NCI-H226 (cell line): ENCODE data around the gene RASAL3.

Source experiments
- DNase-seq: peaks from one replicate; pipeline ENCODE4 v3.0.0-alpha.2; 2015

The RASAL3 gene

DNA sequence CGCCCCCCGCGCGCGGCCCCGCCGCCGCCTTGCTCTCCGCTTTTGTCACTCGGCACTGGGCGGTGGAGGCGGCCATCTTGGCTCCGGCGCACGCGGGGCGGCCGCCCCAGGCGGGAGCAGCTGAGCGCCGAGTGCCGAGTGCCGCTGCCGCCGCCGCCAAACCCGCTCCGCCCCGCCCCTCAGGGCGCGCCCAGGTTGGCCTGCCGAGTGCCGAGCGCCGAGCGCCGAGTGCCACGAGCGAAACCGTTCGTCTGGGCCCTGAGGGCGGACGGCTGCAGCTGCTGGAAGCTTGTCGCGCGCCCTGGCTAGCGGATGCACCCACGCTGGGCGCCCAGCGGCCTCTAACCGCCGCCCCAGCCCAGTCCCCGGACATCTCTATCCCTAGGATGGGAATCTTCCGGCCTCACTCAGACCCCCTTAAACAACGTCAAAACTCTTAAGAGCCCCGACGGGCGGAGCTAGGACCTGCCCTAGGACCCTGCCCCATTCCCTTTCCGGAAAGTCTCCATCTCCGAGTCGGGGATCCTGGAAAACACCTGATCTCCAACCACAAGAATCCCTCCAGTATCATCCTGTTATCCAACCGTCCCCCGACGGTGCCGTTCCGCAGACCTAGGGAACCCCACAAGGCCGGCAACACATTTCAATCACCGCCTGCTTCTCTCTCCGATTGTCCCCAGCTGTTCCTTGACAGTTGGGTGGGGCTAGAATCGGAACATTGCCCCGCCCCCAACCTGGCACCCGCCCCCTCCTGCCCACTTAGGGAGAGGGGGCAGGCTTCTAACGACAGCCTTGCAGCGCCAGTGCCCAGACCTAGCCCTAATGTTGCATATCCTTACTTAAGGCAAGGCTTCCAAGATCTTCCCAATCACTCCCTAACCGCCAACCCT, 31.5 kb downstream of the RASAL3 start:
- peak; percentile 92 for DNase-seq

- no peak for DNase-seq
Measured at GRCh38 chr19:15432018-15432494, 32.3 kb downstream of the RASAL3 start.

DNA sequence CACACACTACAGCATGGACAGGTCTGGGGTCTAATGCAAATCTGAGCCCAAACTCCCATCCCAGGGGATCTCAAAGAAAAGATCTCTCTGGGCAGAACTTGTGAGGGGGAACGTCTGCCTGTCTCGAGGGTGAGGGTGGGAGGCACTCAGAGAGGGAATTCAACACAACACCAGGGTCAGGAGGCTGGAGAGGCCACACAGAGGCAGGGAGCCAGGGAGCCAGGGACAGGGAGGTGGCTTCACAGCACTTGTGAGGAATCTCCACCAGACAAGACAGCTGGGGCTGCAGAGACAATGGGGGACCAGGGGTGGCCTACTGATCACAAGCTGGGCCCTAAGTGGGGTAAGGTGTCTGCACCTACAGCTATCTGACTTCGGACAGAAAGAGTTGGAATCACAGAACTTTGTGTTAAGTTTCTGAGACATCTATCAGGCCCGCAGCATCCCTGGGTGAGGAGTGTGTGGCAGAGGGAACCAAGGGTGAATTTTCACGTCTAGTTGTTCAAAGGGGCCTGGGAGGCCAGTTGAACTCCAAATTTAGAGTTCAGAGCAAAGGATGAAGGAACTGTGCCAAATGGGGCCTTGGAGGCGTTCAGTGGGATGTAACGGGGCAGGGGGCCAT, 32.8 kb downstream of the RASAL3 start:
- DNase-seq = no peak

DNA sequence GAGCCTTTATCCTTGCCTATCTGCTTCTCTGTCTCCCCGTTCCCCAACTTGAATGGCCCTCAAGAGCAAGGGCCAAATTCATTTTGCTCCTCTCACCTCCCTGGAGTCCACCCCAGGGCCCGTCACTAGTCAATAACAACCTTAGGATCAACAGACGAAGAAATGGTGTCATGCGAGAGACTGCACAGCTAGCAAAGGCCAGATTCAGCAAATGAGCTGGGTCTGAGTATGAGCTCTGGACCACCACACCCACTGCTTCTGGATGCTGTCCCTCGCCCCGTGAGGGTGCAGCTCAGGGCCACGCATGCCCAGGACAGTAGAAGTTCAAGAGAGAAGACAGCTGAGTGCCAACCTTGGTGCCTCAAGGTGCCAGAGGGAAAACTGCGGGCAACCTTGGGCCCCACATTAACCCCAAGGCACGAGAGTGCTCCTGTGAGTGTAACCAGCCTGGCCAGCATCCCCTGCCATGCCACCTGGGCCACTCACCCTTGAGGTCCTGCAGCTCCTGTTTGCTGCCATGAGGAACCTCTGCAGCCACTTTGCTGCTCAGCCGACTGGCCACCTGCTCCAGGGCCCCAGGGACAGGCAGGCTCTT, 33.7 kb downstream of the RASAL3 start:
- DNase-seq = no peak

GRCh38 chr19:15429825-15430467, 34.4 kb downstream of the RASAL3 start:
- DNase-seq = no peak

GRCh38 chr19:15428956-15429824, 35.2 kb downstream of the RASAL3 start:
- DNase-seq = no peak

DNA sequence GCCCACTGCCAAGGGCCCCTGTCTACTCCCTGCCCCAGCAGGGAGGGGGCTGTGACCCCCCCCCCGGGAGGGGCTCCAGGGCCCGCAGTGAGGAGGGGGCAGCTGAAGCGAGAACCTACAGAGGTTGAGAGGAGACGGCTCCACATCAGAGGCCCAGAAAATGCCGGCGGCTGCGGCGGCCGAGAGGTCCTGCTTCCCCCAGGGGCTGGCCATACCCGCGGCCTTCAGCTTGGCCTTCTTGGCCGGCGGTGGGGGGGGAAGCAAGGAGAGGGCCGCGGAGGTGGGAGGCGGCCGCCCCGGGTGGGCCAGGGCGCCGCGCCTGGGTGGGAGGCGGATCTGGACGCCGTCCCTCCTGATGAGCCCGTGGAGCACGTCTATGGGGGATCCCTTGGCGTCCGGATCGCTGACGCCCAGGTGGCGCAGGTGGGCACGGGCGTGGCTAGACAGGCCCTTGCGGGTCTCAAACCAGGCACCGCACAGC, 36.3 kb downstream of the RASAL3 start:
- DNase-seq = no peak

DNA sequence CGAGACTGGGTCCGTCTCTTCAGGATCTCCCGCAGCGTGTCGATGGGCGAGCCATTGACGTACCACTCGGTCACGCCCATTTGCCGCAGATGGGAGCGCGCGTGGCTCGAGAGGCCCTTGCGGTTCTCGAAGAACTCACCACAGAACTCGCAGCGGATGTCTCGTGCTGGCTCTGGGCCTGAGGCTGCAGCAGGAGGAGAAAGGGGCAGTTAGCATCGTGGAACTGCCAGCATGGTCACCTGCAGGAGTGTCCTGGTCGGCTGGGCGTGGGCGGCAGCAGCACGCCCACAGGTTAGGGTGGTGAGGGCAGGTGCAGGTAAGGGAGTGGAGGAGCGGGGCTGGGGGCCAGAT, 37.0 kb downstream of the RASAL3 start:
- DNase-seq = no peak

- no peak for DNase-seq
Measured at GRCh38 chr19:15426485-15427349, 37.6 kb downstream of the RASAL3 start.

- no peak for DNase-seq
Measured at GRCh38 chr19:15425321-15425950, 38.9 kb downstream of the RASAL3 start.

GRCh38 chr19:15424692-15425272, 39.6 kb downstream of the RASAL3 start:
- no peak for DNase-seq

GRCh38 chr19:15424121-15424520, 40.2 kb downstream of the RASAL3 start:
- no peak for DNase-seq

GRCh38 chr19:15423130-15423529, 41.2 kb downstream of the RASAL3 start:
- DNase-seq = no peak

DNA sequence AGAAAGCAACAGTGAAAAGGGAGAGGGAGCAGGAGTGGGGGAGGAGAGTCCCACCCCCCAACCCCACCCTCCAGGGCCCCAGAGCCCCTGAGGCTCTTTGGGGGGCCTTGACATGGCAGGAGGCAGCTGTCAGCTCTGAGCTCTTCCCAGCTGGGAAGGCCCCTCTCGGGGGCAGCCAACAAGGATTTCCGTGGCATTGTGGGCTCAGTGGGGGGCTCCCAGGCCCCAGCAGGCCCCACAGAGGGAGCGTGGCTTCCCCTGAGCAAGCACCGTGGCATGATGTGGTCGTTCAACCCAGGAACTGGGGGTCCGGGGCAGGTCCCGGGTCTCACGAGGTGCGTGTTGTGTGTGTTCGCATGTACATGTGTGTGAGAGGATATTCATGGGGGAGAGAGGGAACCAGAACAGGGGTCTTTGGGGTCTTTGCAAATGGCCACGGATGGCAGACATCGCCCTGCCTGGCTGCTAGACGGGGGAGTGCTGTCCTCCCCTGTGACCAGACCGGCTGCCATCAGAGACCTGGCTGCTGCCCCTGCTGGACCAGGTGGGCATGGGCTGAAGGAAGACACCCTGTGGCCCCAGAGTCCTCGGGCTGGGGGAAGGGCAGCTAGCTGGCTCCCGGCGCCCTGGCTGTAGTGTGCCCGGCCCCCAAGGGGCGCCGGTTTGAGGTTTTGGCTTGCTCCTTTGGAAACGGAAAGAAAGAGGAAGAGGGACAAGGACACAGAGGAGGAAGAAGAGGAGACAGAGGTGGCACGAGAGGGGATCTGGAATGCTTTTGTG, 41.9 kb downstream of the RASAL3 start:
- no peak for DNase-seq

DNA sequence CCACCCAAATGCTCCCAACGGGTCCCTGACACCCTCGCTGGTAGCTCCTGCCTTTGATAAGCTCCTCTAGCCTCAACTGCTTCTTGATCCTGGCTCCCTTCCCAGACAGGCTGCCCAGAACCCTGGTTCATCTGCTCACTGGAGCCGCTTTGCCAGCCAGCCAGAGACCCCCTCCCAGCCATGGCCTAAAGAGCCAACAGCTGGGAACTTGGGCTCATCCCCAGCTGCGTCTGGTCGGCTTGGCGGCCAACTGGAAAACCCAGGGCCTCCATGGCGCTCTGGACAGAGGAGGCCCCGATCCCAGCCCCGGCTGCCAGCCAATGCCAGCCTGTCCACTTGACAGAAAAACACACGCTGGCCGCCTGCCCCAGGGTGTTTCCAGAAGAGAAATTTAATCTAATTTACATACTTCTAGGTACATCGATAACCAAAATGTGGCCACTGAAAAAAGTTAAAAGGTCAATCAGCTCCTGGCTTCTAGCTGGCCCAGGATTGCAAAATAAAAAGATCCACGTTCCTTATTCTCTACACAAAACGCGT, 42.6 kb downstream of the RASAL3 start:
- DNase-seq = no peak

- DNase-seq = no peak
Measured at GRCh38 chr19:15421136-15421695, 43.1 kb downstream of the RASAL3 start.

DNA sequence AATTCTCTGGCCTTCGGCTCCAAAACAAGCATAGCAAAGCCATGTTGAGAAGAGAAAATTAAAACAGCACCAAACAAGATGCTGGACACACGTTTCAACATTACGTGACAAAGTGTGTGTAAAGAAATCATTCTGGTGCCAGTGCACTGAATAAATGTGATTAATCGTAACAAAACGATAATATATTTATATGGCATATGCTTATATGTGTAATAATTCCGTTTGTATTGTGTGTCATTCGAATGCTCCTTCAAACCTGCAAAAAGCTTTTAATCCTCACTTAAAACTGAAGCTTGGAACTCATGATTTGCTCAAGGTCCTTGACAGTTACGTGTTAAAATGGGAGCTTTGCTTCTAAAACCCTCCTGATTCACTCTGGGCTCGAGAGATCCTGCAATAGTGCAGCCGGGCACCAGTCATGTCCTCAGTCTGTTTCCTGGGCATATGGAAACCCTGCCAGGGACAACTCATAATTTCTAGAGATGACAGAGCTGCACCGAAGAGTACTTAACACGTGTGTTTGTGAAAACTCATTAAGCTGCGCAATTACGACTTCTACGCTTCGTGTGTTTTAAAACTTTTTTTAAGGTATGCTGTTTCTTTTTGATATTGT, 44.8 kb downstream of the RASAL3 start:
- DNase-seq = no peak
